Mesendoderm (in vitro differentiated cells): ENCODE data around the gene ARHGAP44.

Source experiments
- DNase-seq: peaks from one replicate; pipeline ENCODE4 v3.0.0; 2013
- H2AK5ac ChIP-seq: 2 replicates; pipeline ENCODE4 v1.6.1; 2013; ENCODE audit warnings: low read length, inconsistent platforms
- H2BK120ac ChIP-seq: 2 replicates; pipeline ENCODE4 v1.6.1; 2013; ENCODE audit warnings: low read depth, mild to moderate bottlenecking, low read length, moderate library complexity, mixed read lengths
- H2BK15ac ChIP-seq: replicated peaks from 2 replicates; pipeline ENCODE4 v1.6.1; 2013; ENCODE audit warnings: low read depth, mild to moderate bottlenecking, moderate library complexity
- H2BK5ac ChIP-seq: 2 replicates; pipeline ENCODE4 v1.6.1; 2013; ENCODE audit warnings: low read length, inconsistent platforms
- H3K18ac ChIP-seq: 2 replicates; pipeline ENCODE4 v1.6.1; 2013; ENCODE audit warnings: mild to moderate bottlenecking, low read length, mixed read lengths
- H3K23ac ChIP-seq: one replicate; pipeline ENCODE4 v1.6.1; 2013; ENCODE audit warnings: low read length
- H3K27ac ChIP-seq: 2 replicates; pipeline ENCODE4 v1.5.1; 2013; ENCODE audit warnings: low read depth, mild to moderate bottlenecking, inconsistent platforms, low read length, moderate library complexity
- H3K27me3 ChIP-seq: 2 replicates; pipeline ENCODE4 v1.6.1; 2013; ENCODE audit warnings: low read length, control low read depth, mild to moderate bottlenecking, inconsistent platforms; ENCODE audit not compliant: insufficient read depth, poor library complexity
- H3K36me3 ChIP-seq: 2 replicates; pipeline ENCODE4 v1.6.1; 2013; ENCODE audit warnings: low read length, inconsistent platforms; ENCODE audit not compliant: control insufficient read depth, insufficient read depth
- H3K4ac ChIP-seq: one replicate; pipeline ENCODE4 v1.6.1; 2013; ENCODE audit warnings: low read depth, mild to moderate bottlenecking, low read length, moderate library complexity
- H3K4me1 ChIP-seq: 2 replicates; pipeline ENCODE4 v1.6.1; 2013; ENCODE audit warnings: low read depth, low read length, inconsistent platforms; ENCODE audit not compliant: control insufficient read depth
- H3K4me2 ChIP-seq: 2 replicates; pipeline ENCODE4 v1.6.1; 2013; ENCODE audit warnings: low read length
- H3K4me3 ChIP-seq: 2 replicates; pipeline ENCODE4 v1.5.1; 2013; ENCODE audit warnings: mild to moderate bottlenecking, low read length
- H3K56ac ChIP-seq: one replicate; pipeline ENCODE4 v1.6.1; 2013; ENCODE audit warnings: low read length
- H3K79me1 ChIP-seq: 2 replicates; pipeline ENCODE4 v1.6.1; 2013; ENCODE audit warnings: low read length, inconsistent platforms
- H3K79me2 ChIP-seq: 2 replicates; pipeline ENCODE4 v1.6.1; 2013; ENCODE audit warnings: mild to moderate bottlenecking, low read length; ENCODE audit not compliant: control insufficient read depth, insufficient read depth
- H3K9ac ChIP-seq: 2 replicates; pipeline ENCODE4 v1.6.1; 2013; ENCODE audit warnings: low read length, inconsistent platforms
- H4K5ac ChIP-seq: one replicate; pipeline ENCODE4 v1.6.1; 2013; ENCODE audit warnings: low read length
- H4K8ac ChIP-seq: one replicate; pipeline ENCODE4 v1.6.1; 2013; ENCODE audit warnings: low read depth, mild to moderate bottlenecking, control low read depth, low read length, moderate library complexity
- whole genome bisulfite sequencing: extraction: QIAGEN DNeasy Blood & Tissue Kit; methylation state at CpG from one replicate; pipeline ENCODE4 v1.1.7; 2013; ENCODE audit warnings: low lambda C conversion rate, missing lambda C conversion rate; ENCODE audit not compliant: insufficient coverage; ENCODE audit errors: extremely low coverage; 5-methylcytosine and 5-hydroxymethylcytosine counted together

ARHGAP44 gene

GRCh38 chr17:12996357-12996756 lies 207.1 kb downstream of the ARHGAP44 start:
- no peak overlapping the region for H4K8ac ChIP-seq
- H2AK5ac ChIP-seq: no peak overlapping the region
- no peak overlapping the region for H4K5ac ChIP-seq
- H3K79me1 ChIP-seq: no peaks in the 10 kb centered on the region
- H3K4me3 ChIP-seq: no peak overlapping the region
- no peak overlapping the region for H3K27ac ChIP-seq
- H3K36me3 ChIP-seq: peaks cover 37% of the 10 kb centered on the region
- H3K79me2 ChIP-seq: no peaks in the 10 kb centered on the region
- H3K9ac ChIP-seq: no peak overlapping the region
- H2BK5ac ChIP-seq: no peak overlapping the region
- no peak for DNase-seq
- H2BK15ac ChIP-seq: no peak overlapping the region
- H3K18ac ChIP-seq: no peak overlapping the region
- H3K4ac ChIP-seq: no peak overlapping the region
- no peaks in the 10 kb centered on the region for H3K27me3 ChIP-seq
- H3K4me1 ChIP-seq: no peaks in the 10 kb centered on the region
- no peak overlapping the region for H3K56ac ChIP-seq
- no CpG with 5 or more reads among the region's 10 CpGs for whole genome bisulfite sequencing
- H3K4me2 ChIP-seq: no peak overlapping the region
- no peak overlapping the region for H2BK120ac ChIP-seq
- H3K23ac ChIP-seq: no peak overlapping the region

GRCh38 chr17:12996941-12997340 lies 207.6 kb downstream of the ARHGAP44 start:
- no peak overlapping the region for H3K23ac ChIP-seq
- no peak overlapping the region for H3K4me3 ChIP-seq
- peaks cover under 1% of the 10 kb centered on the region for H3K79me1 ChIP-seq
- no peak overlapping the region for H2BK15ac ChIP-seq
- H3K4me2 ChIP-seq: no peak overlapping the region
- H3K4me1 ChIP-seq: no peaks in the 10 kb centered on the region
- no peak overlapping the region for H3K27ac ChIP-seq
- no peak overlapping the region for H2BK120ac ChIP-seq
- no peak overlapping the region for H4K5ac ChIP-seq
- peaks cover 35% of the 10 kb centered on the region for H3K36me3 ChIP-seq
- H3K9ac ChIP-seq: no peak overlapping the region
- H3K18ac ChIP-seq: no peak overlapping the region
- no peaks in the 10 kb centered on the region for H3K79me2 ChIP-seq
- H2BK5ac ChIP-seq: no peak overlapping the region
- H3K4ac ChIP-seq: no peak overlapping the region
- no CpG with 5 or more reads among the region's 5 CpGs for WGBS
- no peaks in the 10 kb centered on the region for H3K27me3 ChIP-seq
- no peak overlapping the region for H4K8ac ChIP-seq
- no peak overlapping the region for H3K56ac ChIP-seq
- H2AK5ac ChIP-seq: no peak overlapping the region
- no peak for DNase-seq

- H3K79me1 ChIP-seq: peaks cover 4% of the 10 kb centered on the region
- H2BK120ac ChIP-seq: no peak overlapping the region
- no peak overlapping the region for H4K8ac ChIP-seq
- no peak overlapping the region for H3K4me3 ChIP-seq
- H3K9ac ChIP-seq: no peak overlapping the region
- no peaks in the 10 kb centered on the region for H3K4me1 ChIP-seq
- no peak overlapping the region for H4K5ac ChIP-seq
- H3K36me3 ChIP-seq: peaks cover 33% of the 10 kb centered on the region
- H3K27me3 ChIP-seq: no peaks in the 10 kb centered on the region
- no peaks in the 10 kb centered on the region for H3K79me2 ChIP-seq
- H2AK5ac ChIP-seq: no peak overlapping the region
- H3K27ac ChIP-seq: no peak overlapping the region
- H3K56ac ChIP-seq: no peak overlapping the region
- H2BK15ac ChIP-seq: no peak overlapping the region
- H3K18ac ChIP-seq: no peak overlapping the region
- no CpG with 5 or more reads among the region's 8 CpGs for WGBS
- H3K4ac ChIP-seq: no peak overlapping the region
- DNase-seq: no peak
- no peak overlapping the region for H3K4me2 ChIP-seq
- no peak overlapping the region for H3K23ac ChIP-seq
- no peak overlapping the region for H2BK5ac ChIP-seq
Observed at GRCh38 chr17:12998461-12998860, 209.2 kb downstream of the ARHGAP44 start.

- no peak overlapping the region for H3K27ac ChIP-seq
- H3K79me2 ChIP-seq: no peaks in the 10 kb centered on the region
- no peak overlapping the region for H3K4me2 ChIP-seq
- H3K79me1 ChIP-seq: peaks cover 4% of the 10 kb centered on the region
- no peak overlapping the region for H2BK5ac ChIP-seq
- WGBS: no CpG with 5 or more reads among the region's 5 CpGs
- H2BK120ac ChIP-seq: no peak overlapping the region
- no peak overlapping the region for H3K4ac ChIP-seq
- H3K9ac ChIP-seq: no peak overlapping the region
- H4K8ac ChIP-seq: no peak overlapping the region
- no peak overlapping the region for H2AK5ac ChIP-seq
- no peak overlapping the region for H3K56ac ChIP-seq
- H3K23ac ChIP-seq: no peak overlapping the region
- no peak overlapping the region for H2BK15ac ChIP-seq
- DNase-seq: no peak
- H3K18ac ChIP-seq: no peak overlapping the region
- no peak overlapping the region for H3K4me3 ChIP-seq
- no peak overlapping the region for H4K5ac ChIP-seq
- peaks cover 33% of the 10 kb centered on the region for H3K36me3 ChIP-seq
- H3K4me1 ChIP-seq: no peaks in the 10 kb centered on the region
- H3K27me3 ChIP-seq: no peaks in the 10 kb centered on the region
Observed at GRCh38 chr17:12998874-12999273, 209.6 kb downstream of the ARHGAP44 start.

- H2BK5ac ChIP-seq: no peak overlapping the region
- no peaks in the 10 kb centered on the region for H3K4me1 ChIP-seq
- H2BK15ac ChIP-seq: no peak overlapping the region
- H3K27me3 ChIP-seq: no peaks in the 10 kb centered on the region
- H3K27ac ChIP-seq: no peak overlapping the region
- H3K79me2 ChIP-seq: no peaks in the 10 kb centered on the region
- no peak overlapping the region for H4K8ac ChIP-seq
- no peak overlapping the region for H3K23ac ChIP-seq
- H3K4me3 ChIP-seq: no peak overlapping the region
- no peak overlapping the region for H4K5ac ChIP-seq
- DNase-seq: no peak
- no peak overlapping the region for H2AK5ac ChIP-seq
- H3K4ac ChIP-seq: no peak overlapping the region
- no peak overlapping the region for H3K9ac ChIP-seq
- H2BK120ac ChIP-seq: no peak overlapping the region
- no CpG with 5 or more reads among the region's 8 CpGs for WGBS
- no peak overlapping the region for H3K4me2 ChIP-seq
- no peak overlapping the region for H3K18ac ChIP-seq
- peaks cover 4% of the 10 kb centered on the region for H3K79me1 ChIP-seq
- H3K56ac ChIP-seq: no peak overlapping the region
- peaks cover 32% of the 10 kb centered on the region for H3K36me3 ChIP-seq
Observed at GRCh38 chr17:13000561-13000960, 211.3 kb downstream of the ARHGAP44 start.

GRCh38 chr17:13001991-13002615 lies 212.8 kb downstream of the ARHGAP44 start:
- H2AK5ac ChIP-seq: no peak overlapping the region
- H3K79me1 ChIP-seq: peaks cover 4% of the 10 kb centered on the region
- H3K23ac ChIP-seq: no peak overlapping the region
- no peak overlapping the region for H3K9ac ChIP-seq
- H3K27me3 ChIP-seq: no peaks in the 10 kb centered on the region
- no peaks in the 10 kb centered on the region for H3K79me2 ChIP-seq
- no peak overlapping the region for H4K5ac ChIP-seq
- H3K4me3 ChIP-seq: no peak overlapping the region
- peaks cover 27% of the 10 kb centered on the region for H3K36me3 ChIP-seq
- no peak overlapping the region for H4K8ac ChIP-seq
- no peaks in the 10 kb centered on the region for H3K4me1 ChIP-seq
- DNase-seq: no peak
- no peak overlapping the region for H3K18ac ChIP-seq
- H3K4ac ChIP-seq: no peak overlapping the region
- no CpG with 5 or more reads among the region's 15 CpGs for WGBS
- H2BK120ac ChIP-seq: no peak overlapping the region
- H2BK15ac ChIP-seq: no peak overlapping the region
- H2BK5ac ChIP-seq: no peak overlapping the region
- no peak overlapping the region for H3K27ac ChIP-seq
- H3K4me2 ChIP-seq: no peak overlapping the region
- no peak overlapping the region for H3K56ac ChIP-seq
